GM18867 (cell line): Measurements from ENCODE around the gene DTX2.
A peak's percentile ranks its signal among the peaks of the same experiment; 100 is the strongest.
"Not testable (repeated sequence)": the region's sequence is repeated elsewhere in the genome, so short reads cannot be mapped to it uniquely, and the experiment has no call there.

Experiments used
- ATAC-seq: cut with Tn5 transposase; IDR thresholded peaks from one replicate; pipeline ENCODE4 v1.9.1; 2021; ENCODE audit warnings: mild to moderate bottlenecking, moderate library complexity; ENCODE audit not compliant: unreplicated experiment

DTX2 gene

DNA sequence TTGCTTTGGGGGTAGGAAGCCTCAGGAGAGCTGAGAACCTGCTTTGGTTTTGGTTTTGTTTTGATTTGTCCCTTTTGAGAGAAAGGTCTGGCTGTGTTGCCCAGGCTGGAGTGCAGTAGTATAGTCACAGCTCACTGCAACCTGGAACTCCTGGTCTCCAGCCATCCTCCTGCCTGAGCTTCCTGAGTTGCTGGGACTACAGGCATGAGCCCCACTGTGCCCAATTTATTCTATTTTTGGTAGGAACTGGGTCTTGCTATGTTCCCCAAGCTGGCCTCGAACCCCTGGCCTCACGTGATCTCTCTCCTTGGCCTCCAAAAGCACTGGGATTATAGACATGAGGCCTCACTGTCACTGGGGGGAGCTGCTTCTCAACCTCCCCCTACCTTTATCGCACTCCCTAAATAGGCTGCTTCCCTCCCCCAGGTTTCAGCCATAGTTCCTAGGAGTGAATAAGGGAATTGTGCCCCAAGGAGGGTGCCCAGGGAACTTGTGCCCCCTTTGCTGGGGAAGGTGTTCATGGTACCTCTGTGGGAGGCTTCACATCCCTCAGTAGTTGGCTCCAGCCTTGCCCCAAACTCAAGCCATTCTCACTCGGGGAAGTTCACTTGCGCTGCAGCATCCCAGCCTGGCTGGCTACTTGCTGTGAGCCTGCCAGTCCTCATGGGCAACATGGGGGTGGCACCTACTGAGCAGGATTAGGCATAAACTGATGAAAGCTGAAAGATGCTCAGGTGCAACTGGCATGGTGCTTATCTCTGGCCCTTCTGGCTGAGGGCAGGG lies 18.7 kb upstream of the DTX2 start:
- not testable (repeated sequence) for ATAC-seq

DNA sequence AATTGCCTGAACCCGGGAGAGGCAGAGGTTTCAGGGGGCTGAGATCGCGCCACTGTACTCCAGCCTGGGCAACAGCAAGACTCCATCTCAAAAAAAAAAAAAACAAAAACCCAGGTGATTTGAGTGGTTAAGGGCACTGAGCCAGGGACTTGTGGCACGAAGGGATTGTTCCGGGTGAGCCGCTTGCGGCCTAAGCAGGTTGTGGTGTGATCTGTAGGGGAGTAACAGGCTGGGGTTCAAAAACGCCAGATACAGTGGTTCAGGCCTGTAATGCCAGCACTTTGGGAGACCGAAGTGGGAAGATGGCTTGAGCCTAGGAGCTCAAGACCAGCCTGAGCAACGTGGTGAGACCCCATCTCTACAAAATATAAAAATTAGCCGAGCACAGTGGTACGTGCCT lies 17.7 kb upstream of the DTX2 start:
- ATAC-seq, result not testable (repeated sequence)

DNA sequence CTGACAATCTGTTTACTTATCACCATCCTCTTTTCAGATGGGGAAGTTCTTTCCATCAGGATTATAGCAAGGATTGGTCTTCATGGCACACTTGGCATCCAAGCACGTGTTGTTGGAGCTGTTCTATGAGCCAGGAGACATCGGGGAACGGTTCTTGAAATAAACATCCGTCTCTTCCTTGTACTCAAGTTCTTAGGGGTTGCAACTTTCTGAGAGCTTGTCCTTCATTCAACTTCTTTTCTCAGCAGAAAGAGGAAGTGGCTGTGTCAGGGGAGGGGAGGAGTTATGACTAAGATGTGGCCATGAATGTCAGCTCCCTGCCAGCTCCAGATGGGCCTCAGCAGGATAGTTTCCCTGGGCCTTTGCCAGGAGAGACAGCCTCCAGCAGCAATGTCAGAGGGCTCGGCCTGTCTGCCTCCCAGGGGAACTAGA lies 15.9 kb upstream of the DTX2 start:
- ATAC-seq, result peak; percentile 75

DNA sequence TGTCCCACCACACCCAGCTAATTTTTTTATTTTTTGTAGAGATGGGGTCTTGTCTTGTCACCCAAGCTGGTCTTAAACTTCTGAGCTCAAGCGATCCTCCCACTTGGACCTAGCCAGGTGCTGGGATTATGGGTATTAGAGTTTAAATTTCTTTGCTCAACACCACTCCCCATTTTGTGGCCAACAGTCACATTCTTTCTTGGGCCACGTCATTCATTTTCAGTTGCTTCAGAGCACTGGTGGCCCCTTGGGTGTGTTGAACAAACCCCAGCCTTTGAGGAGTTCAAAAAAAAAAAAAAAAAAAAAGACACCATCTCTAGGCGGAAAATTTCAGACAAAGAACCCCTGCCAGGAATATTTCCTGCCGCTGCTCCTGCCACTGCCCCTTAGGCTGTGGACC lies 4.5 kb upstream of the DTX2 start:
- not testable (repeated sequence) for ATAC-seq

DNA sequence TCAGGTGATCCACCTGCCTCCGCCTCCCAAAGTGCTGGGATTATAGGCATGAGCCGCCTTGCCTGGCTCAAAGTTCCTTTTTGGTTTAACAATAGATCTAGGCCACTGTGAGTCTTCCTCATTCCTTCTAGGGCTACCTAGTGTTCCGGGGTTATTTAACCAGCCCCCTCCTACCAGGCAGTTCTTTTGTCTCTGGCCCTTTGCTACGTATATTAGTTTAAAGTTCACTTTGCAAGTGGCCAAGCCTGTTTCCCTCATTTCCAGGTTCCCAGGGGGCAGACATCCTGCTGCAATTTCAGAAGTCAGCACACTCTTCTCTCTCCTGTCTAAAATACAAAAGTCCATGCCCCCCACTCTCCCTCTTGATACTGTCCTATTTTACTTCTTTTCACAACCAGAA lies 3.0 kb upstream of the DTX2 start:
- not testable (repeated sequence) for ATAC-seq

DNA sequence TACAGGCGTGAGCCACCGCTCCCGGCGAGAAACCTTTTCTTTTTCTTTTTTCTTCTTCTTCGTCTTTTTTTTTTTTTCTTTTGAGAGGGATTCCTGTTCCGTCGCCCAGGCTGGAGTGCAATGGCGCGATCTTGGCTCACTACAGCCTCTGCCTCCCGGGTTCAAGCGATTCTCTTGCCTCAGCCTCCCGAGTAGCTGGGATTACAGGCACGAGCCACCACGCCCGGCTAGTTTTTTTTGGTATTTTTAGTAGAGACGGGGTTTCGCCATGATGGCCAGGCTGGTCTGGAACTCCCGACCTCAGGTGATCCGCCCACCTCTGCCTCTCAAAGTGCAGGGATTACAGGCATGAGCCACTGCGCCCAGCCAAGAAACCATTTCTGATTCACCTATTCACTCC lies 742 bp upstream of the DTX2 start:
- not testable (repeated sequence) for ATAC-seq

DNA sequence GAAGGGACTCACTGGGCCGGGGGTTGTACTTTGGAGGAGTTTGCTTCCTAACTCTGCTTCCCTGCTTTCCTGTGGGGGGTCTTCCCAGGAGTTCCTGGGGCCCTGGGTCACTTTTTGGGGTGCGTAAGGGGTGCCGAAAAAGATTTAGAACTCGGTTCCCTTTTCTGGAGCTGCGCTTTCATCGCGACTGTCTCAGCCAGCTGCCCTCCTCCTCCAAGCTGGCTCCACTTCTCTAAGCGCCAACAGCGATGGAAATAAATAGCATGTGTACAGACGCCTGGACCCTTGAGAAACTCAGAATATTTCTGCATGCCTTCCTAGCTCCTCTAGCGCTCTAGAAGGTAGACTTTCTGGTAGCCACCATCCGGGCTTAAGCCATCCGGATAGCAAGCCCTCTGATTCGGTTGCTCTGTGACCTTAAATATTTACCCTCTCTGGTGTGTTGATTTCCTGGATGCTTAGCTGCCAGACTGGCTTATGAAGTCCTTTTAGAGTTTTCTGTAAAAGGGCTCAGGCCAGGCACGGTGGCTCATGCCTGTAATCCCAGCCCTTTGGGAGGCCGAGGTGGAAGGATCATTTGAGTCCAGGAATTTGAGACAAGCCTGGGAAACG lies 868 bp downstream of the DTX2 start:
- ATAC-seq, result not testable (repeated sequence)

DNA sequence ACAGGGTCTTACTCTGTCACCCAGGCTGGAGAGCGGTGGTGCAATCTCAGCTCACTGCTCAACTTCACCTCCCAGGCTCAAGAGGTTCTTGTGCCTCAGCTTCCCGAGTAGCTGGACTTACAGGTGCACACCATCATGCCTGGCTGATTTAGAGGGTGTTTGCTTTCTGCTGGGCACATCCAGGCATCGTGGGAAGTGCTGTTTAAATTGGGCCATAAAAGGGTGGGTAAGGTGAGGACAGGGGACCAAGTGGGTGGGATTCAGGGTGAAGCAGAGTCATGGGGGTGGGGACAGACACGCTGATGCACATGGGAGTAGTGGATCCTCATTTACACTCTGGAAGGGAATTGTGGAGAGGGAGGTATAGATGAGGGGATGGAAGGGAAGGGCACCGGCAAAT lies 3.5 kb downstream of the DTX2 start:
- ATAC-seq, result not testable (repeated sequence)

DNA sequence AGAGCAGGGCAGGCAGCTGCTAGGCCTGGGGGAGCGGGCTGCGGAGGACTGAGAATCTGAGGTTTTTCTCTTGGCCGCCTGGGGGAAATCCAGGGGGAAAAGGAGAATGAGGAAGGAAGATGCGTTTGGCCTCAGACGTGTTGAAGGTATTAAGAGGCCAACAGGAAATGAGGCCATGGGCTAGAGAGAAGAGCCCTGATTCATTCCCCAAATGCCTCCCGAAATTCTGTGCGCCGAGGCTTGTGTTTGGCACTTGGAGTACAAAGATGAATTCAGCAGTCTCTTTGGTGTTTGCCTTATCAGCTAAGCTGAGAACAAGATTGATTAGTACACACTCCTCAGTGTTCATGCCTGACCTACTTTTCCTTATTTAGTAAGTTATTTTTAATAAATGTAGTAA lies 4.4 kb downstream of the DTX2 start:
- ATAC-seq, result not testable (repeated sequence)

DNA sequence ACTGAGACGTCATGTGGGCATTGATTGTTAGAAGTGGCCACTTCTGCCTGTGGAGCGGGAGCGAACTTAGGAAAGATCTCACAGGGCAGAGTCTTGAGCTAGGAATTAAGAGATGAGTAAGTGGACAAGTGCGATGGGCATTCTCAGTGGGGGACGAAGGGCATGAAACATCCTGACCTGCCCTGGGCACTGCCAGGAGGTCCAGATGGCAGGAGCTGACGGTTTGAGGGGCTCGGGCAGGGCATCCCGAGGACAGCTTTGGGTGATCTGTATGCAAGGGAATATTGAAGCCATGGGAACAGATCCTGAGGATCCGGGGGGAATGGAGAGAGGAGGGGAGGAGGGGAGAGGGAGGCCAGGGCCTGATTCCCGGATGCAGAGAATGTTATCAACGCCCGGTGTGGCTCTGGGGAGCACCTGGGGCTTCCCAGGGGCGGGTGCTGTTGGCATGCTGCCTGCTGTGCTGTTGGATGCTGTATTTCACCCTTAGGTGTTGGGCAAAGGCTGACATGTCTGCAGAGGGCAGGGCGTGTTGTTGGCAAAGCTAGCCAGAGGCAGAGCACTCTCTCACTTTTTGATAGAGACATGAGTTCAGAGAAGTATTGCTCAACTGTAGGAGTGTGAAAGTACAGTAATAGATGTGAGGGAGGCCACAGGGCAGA lies 6.4 kb downstream of the DTX2 start:
- not testable (repeated sequence) for ATAC-seq

DNA sequence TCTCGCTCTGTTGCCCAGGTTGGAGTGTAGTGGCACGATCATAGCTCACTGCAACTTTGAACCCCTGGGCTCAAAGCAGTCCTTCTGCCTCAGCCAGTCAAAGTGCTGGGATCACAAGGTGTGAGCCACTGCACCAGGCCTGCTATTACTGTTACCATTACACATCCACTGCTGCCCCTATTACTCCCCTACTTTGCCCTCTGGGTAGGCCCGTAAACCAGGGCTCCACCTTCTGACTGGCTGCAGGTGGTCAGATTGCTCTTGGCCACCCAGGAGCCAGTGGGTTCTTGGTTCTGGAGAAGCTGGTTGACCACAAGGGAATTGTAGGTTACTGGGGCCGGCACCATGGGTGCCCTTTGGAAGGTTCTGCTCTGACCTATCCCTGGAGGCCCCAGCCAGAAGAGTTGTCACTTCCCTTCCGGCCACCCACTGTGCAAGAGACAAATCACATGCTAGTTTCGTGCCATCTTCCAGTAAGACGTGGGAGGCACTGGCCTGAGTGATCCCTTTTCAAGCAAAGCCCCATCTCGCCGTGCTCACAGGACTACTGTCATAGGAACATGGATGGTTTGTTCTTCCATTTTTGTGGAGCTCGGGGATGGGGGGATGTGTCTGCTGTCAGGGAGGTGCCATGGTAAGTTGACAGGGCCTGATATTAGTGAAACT lies 10.2 kb downstream of the DTX2 start:
- ATAC-seq, result not testable (repeated sequence)

DNA sequence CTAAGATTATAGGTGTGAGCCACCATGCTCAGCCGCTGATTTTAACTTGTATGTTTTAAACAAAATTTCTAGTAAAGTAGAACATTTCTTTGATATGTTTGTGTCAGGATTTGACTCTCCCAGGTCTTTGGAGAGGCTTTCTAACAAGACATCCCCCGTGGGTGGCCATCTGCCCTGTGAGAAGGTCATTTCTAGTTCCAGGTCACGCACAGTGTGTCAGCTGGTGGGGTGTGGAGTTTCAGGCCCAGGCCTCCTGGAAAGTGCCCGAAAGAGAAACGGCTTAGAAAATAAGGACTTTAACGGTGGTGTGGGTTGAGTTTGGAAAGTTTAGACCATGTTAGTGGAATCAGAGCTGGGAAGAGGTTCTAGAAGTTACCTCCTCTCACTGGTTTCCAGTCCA lies 11.6 kb downstream of the DTX2 start:
- not testable (repeated sequence) for ATAC-seq

DNA sequence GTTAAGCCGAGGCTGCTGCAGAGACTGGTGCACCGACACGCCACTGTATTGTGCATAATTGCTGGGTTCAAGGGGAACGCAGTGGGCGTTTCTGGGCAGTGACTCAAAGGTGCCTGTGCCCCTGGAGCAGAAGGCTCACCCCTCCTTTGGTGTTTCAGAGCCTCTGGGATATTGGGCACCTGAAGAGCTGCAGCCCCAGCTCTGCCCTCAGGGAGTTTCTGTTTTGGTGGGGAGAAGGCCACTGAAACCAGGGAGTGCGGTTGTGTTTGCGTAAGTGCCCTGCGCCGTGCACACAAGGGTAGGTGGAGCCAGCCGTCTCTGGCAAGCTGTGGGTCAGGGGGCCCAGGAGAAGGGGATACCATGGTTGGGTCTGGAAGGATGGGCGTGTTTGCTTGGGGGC lies 14.8 kb downstream of the DTX2 start:
- not testable (repeated sequence) for ATAC-seq

DNA sequence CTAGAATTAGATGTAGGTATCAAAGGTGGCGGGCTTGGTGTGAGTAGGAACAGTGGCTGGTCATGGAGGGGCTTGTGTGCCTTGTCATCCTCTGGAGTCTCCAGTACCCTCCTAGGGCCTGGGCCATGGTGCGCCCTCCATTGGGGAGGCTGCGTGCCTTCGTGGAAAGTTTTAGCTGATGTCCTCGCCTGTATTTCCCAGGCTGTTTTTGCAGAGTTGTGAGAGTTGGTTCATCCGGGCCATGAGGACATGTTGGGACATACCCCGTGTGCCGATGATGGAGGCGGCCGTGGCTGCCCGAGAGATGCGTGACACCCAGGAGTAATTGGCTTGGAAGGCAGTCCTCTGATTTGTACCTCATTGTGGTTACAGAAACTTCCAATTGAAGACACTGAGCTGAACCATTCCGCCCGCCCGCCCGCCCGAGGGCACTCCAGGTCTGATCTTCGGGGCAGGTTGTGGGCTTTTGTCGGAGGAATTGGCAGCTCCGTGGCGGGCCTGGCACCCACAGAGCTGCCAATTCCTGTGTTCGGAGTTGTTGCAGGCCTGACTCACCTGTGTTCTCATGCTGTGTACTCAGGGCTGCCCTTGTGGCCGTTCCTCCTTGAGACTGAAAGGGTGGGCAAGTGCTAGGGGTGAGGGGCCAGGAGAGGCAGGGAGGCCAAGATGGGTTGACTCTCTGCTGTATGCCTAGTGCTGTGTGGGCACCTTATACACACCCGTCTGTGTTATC lies 15.4 kb downstream of the DTX2 start:
- ATAC-seq, result not testable (repeated sequence)

DNA sequence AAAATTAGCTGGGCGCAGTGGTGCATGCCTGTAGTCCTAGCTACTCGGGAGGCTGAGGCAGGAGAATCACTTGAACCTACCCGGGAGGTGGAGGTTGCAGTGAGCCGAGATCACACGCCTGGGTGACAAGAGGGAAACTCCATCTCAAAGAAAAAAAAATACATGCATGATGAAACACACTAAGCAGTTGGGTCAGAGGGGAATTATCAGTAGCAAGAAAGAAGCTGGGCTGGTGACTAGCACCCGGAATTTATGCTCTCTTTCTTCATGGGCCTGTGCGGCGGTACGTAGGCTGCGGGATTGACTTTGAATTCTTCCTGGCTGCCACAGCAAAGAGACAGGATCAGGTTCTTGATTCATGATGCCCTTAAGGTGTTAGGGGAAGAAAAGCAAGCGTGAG lies 18.1 kb downstream of the DTX2 start:
- not testable (repeated sequence) for ATAC-seq

DNA sequence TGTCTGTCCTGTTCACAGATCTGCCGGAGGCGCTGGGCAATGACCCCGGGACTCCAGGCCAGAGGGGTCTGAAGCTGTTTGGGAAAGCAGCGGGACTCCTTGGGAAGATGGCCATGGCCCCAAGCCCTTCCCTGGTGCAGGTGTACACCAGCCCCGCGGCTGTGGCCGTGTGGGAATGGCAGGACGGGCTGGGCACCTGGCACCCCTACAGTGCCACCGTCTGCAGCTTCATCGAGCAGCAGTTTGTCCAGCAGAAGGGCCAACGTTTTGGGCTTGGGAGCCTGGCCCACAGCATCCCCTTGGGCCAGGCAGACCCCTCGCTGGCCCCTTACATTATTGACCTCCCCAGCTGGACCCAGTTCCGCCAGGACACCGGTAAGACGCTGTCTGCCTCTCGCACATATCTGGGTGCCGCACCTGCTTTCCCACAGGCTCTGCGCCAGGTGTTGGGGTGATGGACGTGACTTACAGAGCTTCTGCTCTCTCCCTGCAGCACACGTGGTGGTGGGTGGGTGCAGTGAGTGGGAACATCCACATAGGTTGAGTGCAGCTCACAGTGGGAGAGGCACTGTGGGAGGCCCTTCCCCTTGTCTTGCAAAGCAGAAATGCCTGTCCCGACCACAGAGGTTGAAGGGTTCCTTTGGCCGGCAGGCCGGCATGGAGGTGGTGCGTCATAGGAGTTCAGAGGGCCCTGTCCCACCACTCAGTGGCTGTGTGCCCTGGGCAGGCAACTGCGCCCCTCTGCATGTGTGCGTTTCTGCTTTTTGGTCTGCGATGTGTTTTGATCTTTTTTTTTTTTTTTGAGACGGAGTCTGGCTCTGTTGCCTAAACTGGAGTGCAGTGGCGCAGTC lies 19.1 kb downstream of the DTX2 start:
- ATAC-seq, result not testable (repeated sequence)

DNA sequence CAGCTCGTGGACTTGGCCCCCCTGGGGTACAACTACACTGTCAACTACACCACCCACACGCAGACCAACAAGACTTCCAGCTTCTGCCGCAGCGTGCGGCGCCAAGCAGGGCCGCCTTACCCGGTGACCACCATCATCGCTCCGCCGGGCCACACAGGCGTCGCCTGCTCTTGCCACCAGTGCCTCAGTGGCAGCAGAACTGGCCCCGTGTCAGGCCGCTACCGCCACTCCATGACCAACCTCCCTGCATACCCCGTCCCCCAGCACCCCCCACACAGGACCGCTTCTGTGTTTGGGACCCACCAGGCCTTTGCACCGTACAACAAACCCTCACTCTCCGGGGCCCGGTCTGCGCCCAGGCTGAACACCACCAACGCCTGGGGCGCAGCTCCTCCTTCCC lies 21.2 kb downstream of the DTX2 start:
- ATAC-seq, result not testable (repeated sequence)

DNA sequence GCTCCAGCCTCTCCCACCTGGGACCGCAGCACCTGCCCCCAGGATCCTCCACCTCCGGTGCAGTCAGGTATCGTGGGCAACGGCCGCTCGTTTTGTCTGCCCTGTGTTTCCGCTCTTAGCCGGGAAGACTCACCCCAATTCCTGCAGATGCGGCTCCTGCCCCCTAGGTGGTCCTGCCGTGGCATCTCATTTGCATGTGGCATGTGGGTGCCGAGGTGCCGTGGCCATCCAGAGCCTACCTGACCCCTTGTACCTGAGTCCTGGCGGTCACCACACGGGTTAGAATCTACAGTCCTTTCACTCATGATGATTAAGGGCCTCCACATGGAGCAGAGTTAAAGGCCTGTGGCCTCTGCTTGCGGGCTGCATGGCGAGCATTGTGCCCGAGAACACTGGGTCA lies 21.6 kb downstream of the DTX2 start:
- not testable (repeated sequence) for ATAC-seq

DNA sequence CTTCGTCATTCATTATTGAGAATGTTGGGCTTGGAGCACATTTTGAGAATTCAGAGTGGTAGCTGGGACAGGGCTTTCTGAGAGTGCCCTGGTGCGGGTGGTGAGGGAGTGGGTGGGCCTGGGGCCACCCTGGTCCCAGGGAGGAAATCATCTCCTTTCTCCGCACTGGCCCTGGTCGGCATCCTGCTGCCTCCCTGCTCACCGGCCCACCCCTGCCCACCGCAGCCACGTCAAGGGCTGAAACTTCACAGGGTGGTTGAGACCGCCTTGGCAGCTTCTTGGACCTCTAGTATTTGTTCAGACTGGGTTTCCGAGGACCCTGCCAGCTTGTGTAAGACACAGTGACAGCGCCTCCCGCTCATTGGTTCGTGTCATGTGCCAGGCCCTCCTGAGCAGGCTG lies 22.9 kb downstream of the DTX2 start:
- not testable (repeated sequence) for ATAC-seq
